Stimulated activated CD8-positive, alpha-beta memory T cell treated with anti-CD3 and anti-CD28 coated beads, Interleukin-15, amount 100 ng/mL, for 1 hour (primary cell): ENCODE data around the gene SLC25A23.
"Not testable (repeated sequence)": the region's sequence is repeated elsewhere in the genome, so short reads cannot be mapped to it uniquely, and the experiment has no call there.

ENCODE experiments used
- DNase-seq: peaks from one replicate; pipeline ENCODE4 v3.0.0-alpha.2; 2020; ENCODE audit warnings: low read depth

SLC25A23 gene

DNA sequence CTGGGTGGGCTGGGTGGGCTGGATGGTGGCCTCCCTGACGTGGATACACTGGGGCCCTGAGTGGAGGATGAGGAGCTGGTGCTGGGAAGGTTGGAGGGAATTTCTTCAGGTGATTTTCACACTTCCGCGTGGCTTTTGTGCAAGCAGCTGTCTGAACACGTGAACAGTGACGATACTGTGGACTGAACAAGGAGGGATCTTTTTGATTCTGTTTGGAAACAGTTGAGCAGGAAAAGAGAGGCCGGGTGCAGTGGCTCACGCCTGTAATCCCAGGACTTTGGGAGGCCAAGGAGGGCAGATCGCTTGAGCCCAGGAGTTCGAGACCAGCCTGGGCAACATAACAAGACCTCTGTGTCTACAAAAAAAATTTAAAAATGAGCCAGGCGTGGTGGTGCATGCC is 57.5 kb downstream of the SLC25A23 start:
- DNase-seq, result no peak

DNA sequence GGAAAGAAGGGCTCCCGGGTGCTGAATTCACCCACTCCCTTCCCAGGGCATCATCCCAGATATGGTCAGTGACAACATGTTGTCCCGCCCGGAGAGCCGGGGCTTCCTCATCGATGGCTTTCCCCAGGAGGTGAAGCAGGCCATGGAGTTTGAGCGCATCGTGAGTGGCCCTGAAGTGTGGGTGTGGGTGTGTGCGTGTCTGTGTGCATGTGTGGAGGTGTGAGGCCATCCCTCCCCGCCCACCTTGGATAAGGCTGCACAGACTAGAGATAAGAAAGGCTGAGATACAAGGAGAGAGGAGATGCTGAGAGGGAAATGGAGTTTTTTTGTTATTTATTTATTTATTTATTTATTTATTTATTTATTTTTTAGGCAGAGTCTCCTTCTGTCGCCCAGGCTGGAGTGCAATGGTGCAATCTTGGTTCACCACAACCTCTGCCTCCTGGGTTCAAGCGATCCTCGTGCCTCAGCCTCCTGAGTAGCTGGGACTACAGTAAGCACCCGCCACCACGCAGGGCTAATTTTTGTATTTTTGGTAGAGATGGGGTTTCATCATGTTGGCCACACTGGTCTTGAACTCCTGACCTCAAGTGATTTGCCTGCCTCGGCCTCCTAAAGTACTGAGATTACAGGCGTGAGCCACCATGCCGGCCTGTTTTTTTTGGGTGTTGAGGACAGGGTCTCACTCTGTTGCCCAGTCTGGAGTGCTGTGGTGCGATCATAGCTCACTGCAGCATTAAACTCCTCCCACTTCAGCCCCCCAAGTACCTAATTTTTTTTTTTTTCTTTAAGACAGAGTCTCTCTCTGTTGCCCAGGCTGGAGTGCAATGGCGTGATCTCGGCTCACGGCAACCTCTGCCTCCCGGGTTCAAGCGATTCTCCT is 59.3 kb downstream of the SLC25A23 start:
- not testable (repeated sequence) for DNase-seq

DNA sequence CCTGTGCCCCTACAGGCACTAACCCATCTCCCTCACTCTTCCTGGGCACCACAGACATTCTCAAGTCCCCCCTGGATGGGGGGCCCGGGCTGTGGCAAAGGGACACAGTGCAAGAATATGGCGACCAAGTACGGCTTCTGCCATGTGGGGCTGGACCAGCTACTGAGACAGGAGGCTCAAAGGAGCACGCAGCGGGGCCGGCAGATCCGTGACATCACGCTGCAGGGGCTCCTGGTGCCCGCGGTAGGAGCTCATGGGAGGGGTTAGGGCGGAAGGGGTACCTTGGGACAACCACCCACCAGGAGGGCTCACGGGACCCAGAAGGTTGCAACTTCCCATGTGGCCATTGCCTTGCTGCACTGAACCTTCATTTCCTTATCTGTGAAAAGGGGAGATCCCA is 63.3 kb downstream of the SLC25A23 start:
- no peak for DNase-seq

GRCh38 chr19:6394831-6395230 is 64.8 kb downstream of the SLC25A23 start:
- DNase-seq, result no peak

DNA sequence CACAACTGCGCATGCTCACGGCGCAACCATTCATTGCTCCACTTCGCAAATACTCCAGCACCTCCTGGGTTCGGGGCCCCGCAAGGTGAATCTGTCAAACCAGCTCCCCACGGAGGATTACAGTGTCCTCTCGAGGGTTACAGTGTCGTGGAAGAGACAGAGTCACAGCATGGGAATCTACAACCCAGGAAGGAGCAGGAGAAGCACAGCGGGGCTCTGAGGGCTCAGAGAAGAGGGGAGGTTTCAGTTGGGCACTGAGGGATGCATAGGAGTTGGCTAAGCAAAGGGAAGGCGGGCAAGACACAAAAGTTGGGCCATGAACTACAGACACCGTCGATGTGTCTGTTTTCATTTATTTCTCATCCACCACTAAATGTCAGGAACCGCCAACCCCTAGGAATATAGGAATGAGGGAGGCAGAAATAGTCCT is 65.6 kb downstream of the SLC25A23 start:
- DNase-seq, result no peak

DNA sequence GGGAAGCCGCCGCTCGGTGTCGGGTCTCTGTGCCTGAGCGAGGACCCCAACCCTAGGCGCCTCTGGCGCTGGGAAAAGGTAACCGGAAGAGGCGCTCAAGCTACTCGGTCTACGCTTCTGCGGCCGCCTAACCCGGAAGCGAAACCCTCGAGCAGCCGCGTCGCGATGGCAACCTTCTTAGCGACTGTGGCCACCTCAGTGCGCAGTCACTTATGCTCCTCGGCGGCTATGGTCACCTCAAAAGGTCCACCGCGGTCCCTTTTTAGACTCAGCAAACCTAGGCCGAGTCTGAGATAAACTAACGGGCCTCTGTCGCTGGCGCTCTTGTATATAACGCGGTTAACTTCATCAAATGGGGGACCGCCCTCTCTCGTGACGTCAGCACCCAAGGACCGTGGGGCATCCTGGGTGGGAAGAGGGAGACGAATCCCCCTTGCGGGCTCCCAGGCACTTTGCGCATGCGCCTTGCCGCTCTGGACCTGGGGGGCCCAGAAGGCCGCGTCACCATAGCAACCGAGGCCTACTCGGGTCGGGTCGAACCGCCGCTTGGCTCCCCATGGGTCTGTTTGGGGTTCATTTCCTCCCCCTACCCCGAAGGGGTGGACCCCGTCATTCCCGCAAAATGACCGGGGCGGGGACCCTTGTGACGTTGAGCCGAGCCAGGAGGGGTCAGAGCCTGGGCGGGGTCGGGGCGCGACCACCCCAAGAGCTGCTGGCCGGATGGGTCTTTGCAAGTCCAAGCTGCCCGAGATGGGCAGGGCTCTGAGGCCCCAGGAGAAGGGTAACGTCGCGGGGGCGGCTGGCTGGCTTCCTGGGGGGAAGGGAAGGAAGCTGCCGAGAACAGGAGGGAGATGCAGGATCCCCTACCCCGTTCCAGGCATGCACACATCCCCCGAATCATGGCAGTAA is 66.3 kb downstream of the SLC25A23 start, which contains the start of gene GTF2F1:
Gene GTF2F1 (minus strand): TSS at position 91 of the 909 bp plus-strand sequence. CDS start 169 bp downstream, outside the sequence.
- DNase-seq, result peak; percentile 93

- no peak for DNase-seq
Measured at GRCh38 chr19:6392221-6393073, 67.1 kb downstream of the SLC25A23 start.
